H9 (cell line): ENCODE data around the gene HPCAL4. TPM values are rescaled to one million over a fixed set of nuclear protein-coding genes. Genes with fewer than 3 reads are reported as not detected.
A peak's percentile ranks its signal among the peaks of the same experiment; 100 is the strongest.

ENCODE experiments used
- DNase-seq: peaks from one replicate; pipeline ENCODE4 v3.0.0-alpha.2; 2017
- H2AFZ ChIP-seq: one replicate; pipeline ENCODE4 v1.6.1; 2013; ENCODE audit warnings: mild to moderate bottlenecking, low read length, control low read depth, moderate library complexity
- H2AK5ac ChIP-seq: 2 replicates; pipeline ENCODE4 v1.6.1; 2013; ENCODE audit warnings: low read length, control low read depth, mixed read lengths; ENCODE audit not compliant: insufficient read length
- H2BK120ac ChIP-seq: one replicate; pipeline ENCODE4 v1.6.1; 2013; ENCODE audit warnings: low read depth, mild to moderate bottlenecking, low read length, control low read depth, inconsistent platforms; ENCODE audit not compliant: poor library complexity, severe bottlenecking
- H2BK12ac ChIP-seq: 2 replicates; pipeline ENCODE4 v1.6.1; 2013; ENCODE audit warnings: low read length, control low read depth, mixed read lengths, low read depth; ENCODE audit not compliant: insufficient read length
- H2BK15ac ChIP-seq: 2 replicates; pipeline ENCODE4 v1.6.1; 2013; ENCODE audit warnings: low read depth, low read length, control low read depth
- H2BK20ac ChIP-seq: one replicate; pipeline ENCODE4 v1.6.1; 2013; ENCODE audit warnings: low read depth, mild to moderate bottlenecking, low read length, control low read depth, inconsistent platforms; ENCODE audit not compliant: poor library complexity, severe bottlenecking
- H2BK5ac ChIP-seq: 2 replicates; pipeline ENCODE4 v1.6.1; 2013; ENCODE audit warnings: low read length, control low read depth, mixed read lengths; ENCODE audit not compliant: insufficient read length
- H3K14ac ChIP-seq: 2 replicates; pipeline ENCODE4 v1.6.1; 2013; ENCODE audit warnings: low read length, control low read depth; ENCODE audit not compliant: insufficient read depth
- H3K18ac ChIP-seq: 2 replicates; pipeline ENCODE4 v1.6.1; 2013; ENCODE audit warnings: low read depth, mild to moderate bottlenecking, mixed read lengths, low read length, control low read depth; ENCODE audit not compliant: insufficient read length
- H3K23ac ChIP-seq: 2 replicates; pipeline ENCODE4 v1.6.1; 2013; ENCODE audit warnings: low read length, control low read depth, mixed read lengths, low read depth; ENCODE audit not compliant: insufficient read length
- H3K23me2 ChIP-seq: 2 replicates; pipeline ENCODE4 v1.6.1; 2013; ENCODE audit warnings: low read depth, mild to moderate bottlenecking, mixed read lengths, low read length, control low read depth; ENCODE audit not compliant: insufficient read length, poor library complexity, severe bottlenecking
- H3K27ac ChIP-seq: 2 replicates; pipeline ENCODE4 v1.5.1; 2013; ENCODE audit warnings: low read length, control low read depth, mixed read lengths, low read depth; ENCODE audit not compliant: insufficient read length
- H3K27me3 ChIP-seq: 2 replicates; pipeline ENCODE4 v1.6.1; 2013; ENCODE audit warnings: low read length, control low read depth, inconsistent platforms; ENCODE audit not compliant: insufficient read depth
- H3K4ac ChIP-seq: 2 replicates; pipeline ENCODE4 v1.6.1; 2013; ENCODE audit warnings: low read depth, mild to moderate bottlenecking, control low read depth, inconsistent platforms, low read length, moderate library complexity
- H3K4me1 ChIP-seq: 2 replicates; pipeline ENCODE4 v1.6.1; 2013; ENCODE audit warnings: low read length, control low read depth, inconsistent platforms; ENCODE audit not compliant: insufficient read depth
- H3K4me2 ChIP-seq: 2 replicates; pipeline ENCODE4 v1.6.1; 2013; ENCODE audit warnings: low read length, control low read depth, mixed read lengths; ENCODE audit not compliant: insufficient read length, insufficient read depth
- H3K56ac ChIP-seq: 2 replicates; pipeline ENCODE4 v1.6.1; 2013; ENCODE audit warnings: low read depth, mild to moderate bottlenecking, mixed read lengths, low read length, control low read depth; ENCODE audit not compliant: insufficient read length
- H3K79me1 ChIP-seq: 2 replicates; pipeline ENCODE4 v1.6.1; 2013; ENCODE audit warnings: low read depth, mild to moderate bottlenecking, moderate library complexity, low read length, control low read depth, inconsistent platforms; ENCODE audit not compliant: insufficient read depth, poor library complexity, severe bottlenecking
- H3K79me2 ChIP-seq: 2 replicates; pipeline ENCODE4 v1.6.1; 2013; ENCODE audit warnings: low read length, control low read depth, inconsistent platforms; ENCODE audit not compliant: insufficient read depth
- H3K9ac ChIP-seq: 2 replicates; pipeline ENCODE4 v1.6.1; 2013; ENCODE audit warnings: low read length, control low read depth, mixed read lengths; ENCODE audit not compliant: insufficient read length; ENCODE audit errors: extremely low read depth
- H3K9me3 ChIP-seq: one replicate; pipeline ENCODE4 v1.6.1; 2013; ENCODE audit warnings: low read depth, low read length, inconsistent platforms; ENCODE audit not compliant: control insufficient read depth
- H3T11ph ChIP-seq: one replicate; pipeline ENCODE4 v1.6.1; 2013; ENCODE audit warnings: mild to moderate bottlenecking, low read length, control low read depth, inconsistent platforms
- H4K20me1 ChIP-seq: one replicate; pipeline ENCODE4 v1.6.1; 2013; ENCODE audit not compliant: control insufficient read depth, insufficient read length, insufficient read depth
- H4K5ac ChIP-seq: 2 replicates; pipeline ENCODE4 v1.6.1; 2013; ENCODE audit warnings: low read depth, mild to moderate bottlenecking, mixed read lengths, low read length, control low read depth; ENCODE audit not compliant: insufficient read length
- H4K8ac ChIP-seq: replicated peaks from 2 replicates; pipeline ENCODE4 v1.6.1; 2013; ENCODE audit warnings: low read length, control low read depth, mixed read lengths, low read depth; ENCODE audit not compliant: insufficient read length
- H4K91ac ChIP-seq: 2 replicates; pipeline ENCODE4 v1.6.1; 2013; ENCODE audit warnings: low read depth, mild to moderate bottlenecking, moderate library complexity, mixed read lengths, low read length, control low read depth; ENCODE audit not compliant: insufficient read length
- H3K27ac Mint-ChIP-seq, 3 experiments: 2 replicates in 2 of 3; 3 replicates in 1 of 3; pipeline ENCODE4 v1.8.0; 2020 to 2021; ENCODE audit warnings: mixed read lengths in 3 of 3, mild to moderate bottlenecking in 1 of 3, moderate library complexity in 1 of 3
- H3K27me3 Mint-ChIP-seq: 2 replicates; pipeline ENCODE4 v1.8.0; 2021; ENCODE audit warnings: low read depth, mild to moderate bottlenecking, moderate library complexity, mixed read lengths
- H3K36me3 Mint-ChIP-seq, 3 experiments: 2 replicates in 2 of 3; 3 replicates in 1 of 3; pipeline ENCODE4 v1.8.0; 2020 to 2021; ENCODE audit warnings: low read depth in 3 of 3, mixed read lengths in 3 of 3; ENCODE audit not compliant: insufficient read depth in 1 of 3
- H3K4me1 Mint-ChIP-seq, 2 experiments: 2 replicates each; pipeline ENCODE4 v1.8.0; 2020; ENCODE audit warnings: mixed read lengths in 2 of 2
- H3K4me3 Mint-ChIP-seq, 2 experiments: 2 replicates in 1 of 2; 3 replicates in 1 of 2; pipeline ENCODE4 v1.8.0; 2020 to 2021; ENCODE audit warnings: mild to moderate bottlenecking in 2 of 2, mixed read lengths in 2 of 2, moderate library complexity in 1 of 2
- H3K9me3 Mint-ChIP-seq, 2 experiments: 2 replicates in 1 of 2; 3 replicates in 1 of 2; pipeline ENCODE4 v1.8.0; 2020; ENCODE audit warnings: mild to moderate bottlenecking in 2 of 2, mixed read lengths in 2 of 2, moderate library complexity in 1 of 2
- CTCF ChIP-seq: fragments of 200-600 bp; sonication (generic); conservative IDR thresholded peaks from 3 replicates; pipeline ENCODE4 v1.8.0; 2021; ENCODE audit warnings: antibody characterized with exemption, mild to moderate bottlenecking
- WGBS: extraction: QIAGEN DNeasy Blood & Tissue Kit; methylation state at CpG from one replicate; pipeline ENCODE4 v1.1.7; 2013; ENCODE audit warnings: missing lambda C conversion rate, low lambda C conversion rate, mixed read lengths; ENCODE audit not compliant: insufficient read length; ENCODE audit errors: extremely low coverage; 5-methylcytosine and 5-hydroxymethylcytosine counted together
- total RNA-seq: library from RNA; stranded (reverse); gene quantifications from 2 replicates; pipeline ENCODE4 v1.2.1, GENCODE V29; 2021

HPCAL4 gene
- total RNA-seq, 1 experiment from 2014 or later: 0.15 TPM

GRCh38 chr1:39638965-39639304, 52.3 kb downstream of the HPCAL4 start:
- Histone ChIP-seq H3K9ac (no peak overlapping the region), H3K4me1 (no peaks in the 10 kb centered on the region; the same call in 1 of the 2 replicates), H3K56ac (no peak overlapping the region), H3K23ac (no peak overlapping the region), H3K27ac (no peak overlapping the region), H4K91ac (no peak overlapping the region), H3T11ph (no peak overlapping the region), H3K9me3 (no peaks in the 10 kb centered on the region), H2BK15ac (no peak overlapping the region), H2BK20ac (no peak overlapping the region), H2BK120ac (no peak overlapping the region), H3K23me2 (no peaks in the 10 kb centered on the region), H2AFZ (no peak overlapping the region), H4K20me1 (no peaks in the 10 kb centered on the region), H3K27me3 (peaks cover 10% of the 10 kb centered on the region; the same call in 1 of the 2 replicates), H2BK5ac (no peak overlapping the region), H3K4me2 (peak overlapping the region; percentile 22), H3K4ac (no peak overlapping the region), H4K5ac (no peak overlapping the region), H2BK12ac (no peak overlapping the region), H3K79me1 (no peaks in the 10 kb centered on the region), H3K18ac (no peak overlapping the region), H4K8ac (no peak overlapping the region), H3K14ac (no peak overlapping the region), H2AK5ac (no peak overlapping the region), H3K79me2 (no peaks in the 10 kb centered on the region)
- H3K27me3 Mint-ChIP-seq: peaks cover 93% of the 10 kb centered on the region
- DNase-seq: no peak
- no peaks in the 10 kb centered on the region for H3K36me3 Mint-ChIP-seq
- H3K27ac Mint-ChIP-seq: no peak overlapping the region
- peak overlapping the region; percentile 65 to 85 for H3K4me3 Mint-ChIP-seq
- peaks cover 16 to 17% of the 10 kb centered on the region in 2 experiments for H3K4me1 Mint-ChIP-seq
- WGBS: no CpG with 5 or more reads among the region's 3 CpGs
- no peaks in the 10 kb centered on the region for H3K9me3 Mint-ChIP-seq
- no peak for TF ChIP-seq CTCF
